H1 (cell line): ENCODE measurements around the gene AQP2. TPM values are rescaled to one million over a fixed set of nuclear protein-coding genes. Genes with fewer than 3 reads are reported as not detected.

Experiments
- CTCF ChIA-PET: fragments of 300-600 bp; sonication (Branson Sonifier 250); formaldehyde crosslinking; loops from one replicate; lab custom pipeline; 2021; ENCODE audit not compliant: partially characterized antibody; lab: Charles Lee
- POLR2A ChIA-PET: fragments of 300-600 bp; sonication (Branson Sonifier 250); formaldehyde crosslinking; loops from one replicate; lab custom pipeline; 2021; ENCODE audit warnings: inconsistent platforms; ENCODE audit not compliant: partially characterized antibody; lab: Charles Lee
- DNase-seq, 2 experiments: peaks; one replicate each; pipeline versions ENCODE4 v3.0.0 to v3.0.0-alpha.2; 2010 to 2022; ENCODE audit warnings: low spot score in 2 of 2, low read depth in 1 of 2, mixed read lengths in 1 of 2
- FAIRE-seq: peaks from 2 replicates; lab custom pipeline; 2011; peaks lifted over from hg19 to GRCh38; lab: Jason Lieb, UNC
- H2AFZ ChIP-seq: 2 replicates; pipeline ENCODE4 v1.8.1; 2012; ENCODE audit warnings: low read length, inconsistent platforms
- H2AK5ac ChIP-seq: 2 replicates; pipeline ENCODE4 v1.6.1; 2013; ENCODE audit warnings: low read depth, low read length
- H2BK120ac ChIP-seq: replicated peaks from 2 replicates; pipeline ENCODE3; 2013; ENCODE audit warnings: low read depth, low read length, inconsistent platforms
- H2BK12ac ChIP-seq: 2 replicates; pipeline ENCODE4 v1.6.1; 2013; ENCODE audit warnings: low read depth, low read length
- H2BK15ac ChIP-seq: 2 replicates; pipeline ENCODE4 v1.6.1; 2013; ENCODE audit warnings: low read length
- H2BK20ac ChIP-seq: 2 replicates; pipeline ENCODE4 v1.6.1; 2013; ENCODE audit warnings: low read length
- H2BK5ac ChIP-seq: 2 replicates; pipeline ENCODE4 v1.6.1; 2013; ENCODE audit warnings: low read depth, low read length
- H3K14ac ChIP-seq: 2 replicates; pipeline ENCODE4 v1.6.1; 2013; ENCODE audit warnings: inconsistent platforms; ENCODE audit not compliant: insufficient read length
- H3K18ac ChIP-seq: 2 replicates; pipeline ENCODE4 v1.6.1; 2013; ENCODE audit warnings: low read length; ENCODE audit errors: extremely low read depth
- H3K23ac ChIP-seq: 2 replicates; pipeline ENCODE4 v1.6.1; 2013; ENCODE audit warnings: inconsistent platforms; ENCODE audit not compliant: insufficient read length
- H3K23me2 ChIP-seq: 2 replicates; pipeline ENCODE4 v1.6.1; 2013; ENCODE audit warnings: low read depth, low read length
- H3K27ac ChIP-seq: 2 replicates; pipeline ENCODE4 v1.6.1; 2011; ENCODE audit warnings: low read depth, low read length, inconsistent platforms
- H3K27me3 ChIP-seq, 4 experiments: replicated peaks in 1 of 4; 1 replicate in 1 of 4; 2 replicates in 3 of 4; pipeline versions ENCODE4 v1.6.1 to v1.8.1; 2011 to 2013; ENCODE audit warnings: low read length in 3 of 4, mild to moderate bottlenecking in 3 of 4, inconsistent platforms in 2 of 4, mixed read lengths in 2 of 4, moderate library complexity in 1 of 4; ENCODE audit not compliant: control insufficient read depth in 3 of 4, insufficient read depth in 3 of 4; ENCODE audit errors: extremely low read depth in 1 of 4
- H3K36me3 ChIP-seq, 4 experiments: 2 replicates each; pipeline versions ENCODE4 v1.6.1 to v1.8.1; 2011 to 2013; ENCODE audit warnings: mild to moderate bottlenecking in 4 of 4, low read length in 3 of 4, moderate library complexity in 2 of 4, control low read depth in 1 of 4, inconsistent platforms in 1 of 4; ENCODE audit not compliant: insufficient read depth in 4 of 4, control insufficient read depth in 2 of 4
- H3K4ac ChIP-seq: replicated peaks from 2 replicates; pipeline ENCODE3; 2013; ENCODE audit warnings: low read length, low read depth, mixed read lengths, inconsistent platforms; ENCODE audit not compliant: insufficient read length
- H3K4me1 ChIP-seq, 4 experiments: replicated peaks in 1 of 4; 1 replicate in 1 of 4; 2 replicates in 3 of 4; pipeline versions ENCODE4 v1.6.1 to v1.8.1; 2011 to 2013; ENCODE audit warnings: low read length in 3 of 4, inconsistent platforms in 2 of 4, mixed read lengths in 1 of 4; ENCODE audit not compliant: insufficient read depth in 4 of 4, control insufficient read depth in 3 of 4
- H3K4me2 ChIP-seq, 2 experiments: 2 replicates each; pipeline versions ENCODE4 v1.6.1 to v1.8.1; 2011 to 2013; ENCODE audit warnings: low read depth in 2 of 2, low read length in 2 of 2, control low read depth in 1 of 2, inconsistent platforms in 1 of 2, mild to moderate bottlenecking in 1 of 2; ENCODE audit not compliant: insufficient read depth in 1 of 2
- H3K4me3 ChIP-seq, 4 experiments: fragments of 200-600, 300-600 bp in 1 of 4; sonication (generic), shearing (Covaris generic), sonication (Bioruptor Twin) in 1 of 4; 2 replicates each; pipeline versions ENCODE4 v1.5.1 to v1.8.1; 2011 to 2016; ENCODE audit warnings: low read length in 4 of 4, low read depth in 3 of 4, control low read depth in 2 of 4, inconsistent platforms in 2 of 4, mild to moderate bottlenecking in 2 of 4, mixed read lengths in 1 of 4, moderate library complexity in 1 of 4; ENCODE audit not compliant: insufficient read depth in 2 of 4; ENCODE audit errors: extremely low read depth in 1 of 4
- H3K56ac ChIP-seq: replicated peaks from 2 replicates; pipeline ENCODE3; 2013; ENCODE audit warnings: low read depth, mild to moderate bottlenecking, mixed read lengths, low read length, inconsistent platforms; ENCODE audit not compliant: insufficient read length
- H3K79me1 ChIP-seq: 2 replicates; pipeline ENCODE4 v1.6.1; 2013; ENCODE audit warnings: low read depth, low read length, control low read depth
- H3K79me2 ChIP-seq, 2 experiments: 2 replicates each; pipeline versions ENCODE4 v1.6.1 to v1.8.1; 2012 to 2013; ENCODE audit warnings: low read length in 2 of 2, mild to moderate bottlenecking in 2 of 2, inconsistent platforms in 1 of 2; ENCODE audit not compliant: insufficient read depth in 2 of 2, control insufficient read depth in 1 of 2
- H3K9ac ChIP-seq, 4 experiments: replicated peaks in 1 of 4; 1 replicate in 1 of 4; 2 replicates in 3 of 4; pipeline versions ENCODE4 v1.6.1 to v1.8.1; 2011 to 2013; ENCODE audit warnings: low read depth in 3 of 4, low read length in 3 of 4, control low read depth in 2 of 4, mild to moderate bottlenecking in 2 of 4, moderate library complexity in 2 of 4, inconsistent platforms in 1 of 4; ENCODE audit errors: extremely low read depth in 1 of 4
- H3K9me3 ChIP-seq, 2 experiments: 2 replicates each; pipeline versions ENCODE4 v1.6.1 to v1.8.1; 2012 to 2013; ENCODE audit warnings: mild to moderate bottlenecking in 2 of 2, moderate library complexity in 2 of 2, control low read depth in 1 of 2, inconsistent platforms in 1 of 2, low read depth in 1 of 2, low read length in 1 of 2, mixed read lengths in 1 of 2; ENCODE audit not compliant: insufficient read depth in 2 of 2
- H4K20me1 ChIP-seq, 2 experiments: replicated peaks in 1 of 2; 2 replicates each; pipeline versions ENCODE3 to v1.8.1; 2011 to 2013; ENCODE audit warnings: inconsistent platforms in 2 of 2, low read length in 2 of 2, mild to moderate bottlenecking in 1 of 2; ENCODE audit not compliant: insufficient read depth in 2 of 2, control insufficient read depth in 1 of 2
- H4K5ac ChIP-seq: 2 replicates; pipeline ENCODE4 v1.6.1; 2013; ENCODE audit warnings: low read length, low read depth, mixed read lengths, inconsistent platforms; ENCODE audit not compliant: insufficient read length
- H4K8ac ChIP-seq: 2 replicates; pipeline ENCODE4 v1.8.0; 2013; ENCODE audit warnings: mild to moderate bottlenecking, moderate library complexity, low read length, inconsistent platforms; ENCODE audit not compliant: insufficient read depth; ENCODE audit errors: extremely low read depth
- H4K91ac ChIP-seq: replicated peaks from 2 replicates; pipeline ENCODE3; 2013; ENCODE audit warnings: low read length, mixed read lengths, inconsistent platforms; ENCODE audit not compliant: insufficient read length
- BCL11A ChIP-seq, 2 experiments: IDR thresholded peaks; one replicate each; pipeline ENCODE4 v1.6.1; 2011; ENCODE audit warnings: low read depth in 2 of 2, low read length in 2 of 2, mild to moderate bottlenecking in 2 of 2
- EZH2 ChIP-seq: fragments of 200-600 bp; sonication (generic); IDR thresholded peaks from 2 replicates; pipeline ENCODE4 v1.7.1; 2012; ENCODE audit warnings: low read depth, mild to moderate bottlenecking, moderate library complexity, low read length, inconsistent platforms; ENCODE audit not compliant: severe bottlenecking
- HDAC2 ChIP-seq, 2 experiments: fragments of 300-600 bp in 1 of 2; sonication (generic) in 1 of 2; IDR thresholded peaks; 2 replicates each; pipeline ENCODE4 v1.6.1; 2011 to 2012; ENCODE audit warnings: low read depth in 2 of 2, low read length in 2 of 2, mild to moderate bottlenecking in 2 of 2, moderate library complexity in 2 of 2, borderline replicate concordance in 1 of 2, inconsistent platforms in 1 of 2
- POU5F1 ChIP-seq: IDR thresholded peaks from 2 replicates; pipeline ENCODE4 v1.6.1; 2011; ENCODE audit warnings: low read depth, mild to moderate bottlenecking, low read length, moderate library complexity
- WGBS, 2 experiments: shearing (Covaris generic) in 1 of 2; methylation state at CpG; one replicate each; pipeline versions ENCODE4 v1.1.6 to v1.1.7; 2013 to 2015; ENCODE audit warnings: low lambda C conversion rate in 2 of 2, mixed read lengths in 2 of 2, inconsistent platforms in 1 of 2, low coverage in 1 of 2, missing lambda C conversion rate in 1 of 2; ENCODE audit not compliant: insufficient replicate concordance in 2 of 2, insufficient coverage in 1 of 2, insufficient read length in 1 of 2; ENCODE audit errors: extremely low coverage in 1 of 2, missing lambda C conversion rate in 1 of 2; 5-methylcytosine and 5-hydroxymethylcytosine counted together
- polyA plus RNA-seq, 7 experiments: library from polyadenylated mRNA; depleted of rRNA in 3 of 7; stranded (reverse) in 5 of 7; unstranded in 2 of 7; fragments of >200 nt in 5 of 7; fragments of 200-250 nt in 2 of 7; gene quantifications; 1 replicate in 5 of 7; 2 replicates in 1 of 7; 4 replicates in 1 of 7; pipeline versions ENCODE4 v1.2.1 to v1.2.3, GENCODE V29; 2011 to 2013; ENCODE audit warnings: missing spikeins in 2 of 7, mixed read lengths in 2 of 7
- total RNA-seq: library from RNA; stranded (reverse); fragmentation: NEBNext Ultra II Directional; extraction: Animal tissue kit (Norgen Biotek cat#: 25700); gene quantifications from 2 replicates; pipeline ENCODE4 v1.2.1, GENCODE V29; 2021

The AQP2 gene
- total and polyA plus RNA-seq, 2 of the 8 experiments (the other 6 are each of a cell fraction or from before 2014, with no cell fraction given): not detected

GRCh38 chr12:49901026-49901425 lies 49.5 kb upstream of the AQP2 start:
- Histone ChIP-seq H3K14ac (no peak overlapping the region), H3K27ac (no peak overlapping the region), H2BK5ac (no peak overlapping the region), H3K23ac (no peak overlapping the region), H3K36me3 (no peaks in the 10 kb centered on the region), H3K79me1 (no peaks in the 10 kb centered on the region), H3K27me3 (peaks cover 0 to 19% (median 16%) of the 10 kb centered on the region in 4 experiments; a peak in 5 of 7 replicates), H3K4ac (no peak overlapping the region), H3K9me3 (no peaks in the 10 kb centered on the region), H2BK120ac (no peak overlapping the region), H4K5ac (no peak overlapping the region), H3K56ac (no peak overlapping the region), H3K18ac (no peak overlapping the region), H3K4me2 (no peak overlapping the region), H2BK12ac (no peak overlapping the region; the same call in 1 of the 2 replicates), H3K79me2 (no peaks in the 10 kb centered on the region), H2AFZ (no peak overlapping the region), H4K20me1 (no peaks in the 10 kb centered on the region), H2AK5ac (no peak overlapping the region), H3K4me1 (peaks cover 0 to 9% (median 1%) of the 10 kb centered on the region in 4 experiments; a peak in 5 of 7 replicates), H3K9ac (no peak overlapping the region), H4K8ac (no peak overlapping the region), H2BK15ac (no peak overlapping the region), H3K4me3 (no peak overlapping the region), H3K23me2 (peaks cover 5% of the 10 kb centered on the region; the same call in 1 of the 2 replicates), H4K91ac (no peak overlapping the region), H2BK20ac (no peak overlapping the region)
- ChIA-PET POLR2A (interaction anchor here (0.6 to 1.6 kb wide), 5 partner anchors 9 to 77 kb away, joined by 3 to 8 read pairs (median 3); no protein-coding TSS in a partner anchor), CTCF (interaction anchor here (0.8 to 12.4 kb wide), 9 partner anchors 8 to 66 kb away, joined by 3 to 107 read pairs (median 6); no protein-coding TSS in a partner anchor)
- no peak for FAIRE-seq
- 63% methylated on average over 3 of the region's 4 CpGs; no CpG with 5 or more reads in 1 of the 2 experiments for WGBS, 2 experiments
- DNase-seq: no peak
- TF ChIP-seq EZH2: no peak
- no peak for TF ChIP-seq BCL11A (IDR thresholded peaks at IDR 0.05; ENCODE audit: low read depth in 2 of 2, low read length in 2 of 2)
- TF ChIP-seq HDAC2 (IDR thresholded peaks at IDR 0.05; ENCODE audit: borderline replicate concordance in 1 of 2, low read depth in 2 of 2, low read length in 2 of 2): no peak
- no peak for TF ChIP-seq POU5F1
